ENCODE data around the gene CORO1C.
A peak's percentile ranks its signal among the peaks of the same experiment; 100 is the strongest.

CORO1C gene

GRCh38 chr12:108693186-108693730 is 38.1 kb downstream of the CORO1C start:
- Histone ChIP-seq H3K9me3 (ENCODE audit: control extremely low read depth in 1 of 5, control insufficient read depth in 4 of 5, insufficient read depth in 2 of 5, low read depth in 1 of 5, low read length in 4 of 5) (no peaks in the 10 kb centered on the region), H3K4me3 (ENCODE audit: control insufficient read depth in 1 of 7, extremely low read depth in 1 of 7, insufficient read depth in 4 of 7, low read depth in 2 of 7, low read length in 6 of 7) (no peak overlapping the region), H3K27me3 (replicated peaks in 2 of 5; ENCODE audit: control insufficient read depth in 4 of 5, insufficient read depth in 5 of 5, low read length in 4 of 5) (no peaks in the 10 kb centered on the region), H3K27ac (ENCODE audit: insufficient read depth in 1 of 2, low read depth in 1 of 2, low read length in 2 of 2, poor library complexity in 1 of 2, severe bottlenecking in 2 of 2) (peak overlapping the region in 1 of 2 experiments; percentile 85), H3K4me1 (ENCODE audit: control extremely low read depth in 1 of 4, control insufficient read depth in 4 of 4, insufficient read depth in 4 of 4, low read length in 3 of 4) (peaks cover 45 to 92% (median 84%) of the 10 kb centered on the region in 4 experiments), H3K36me3 (ENCODE audit: control insufficient read depth in 4 of 4, insufficient read depth in 4 of 4, low read length in 3 of 4) (peaks cover 0 to 18% (median 1%) of the 10 kb centered on the region in 4 experiments)
- 83% methylated on average over 1 of the region's 6 CpGs for WGBS (ENCODE audit: insufficient coverage)
- ChIA-PET POLR2A (no interaction called here), CTCF (interaction anchor here (1.0 to 14.8 kb wide), 7 partner anchors 9 to 110 kb away, joined by 3 to 191 read pairs (median 8); partner anchors contain the start of gene CORO1C)
- DNase-seq, result no peak

- 11% methylated on average over 9 of the region's 9 CpGs for WGBS (ENCODE audit: insufficient coverage)
- H3K4me1 ChIP-seq (ENCODE audit: control extremely low read depth in 1 of 4, control insufficient read depth in 4 of 4, insufficient read depth in 4 of 4, low read length in 3 of 4), result peaks cover 39 to 89% (median 76%) of the 10 kb centered on the region in 4 experiments
- H3K27me3 ChIP-seq (replicated peaks in 2 of 5; ENCODE audit: control insufficient read depth in 4 of 5, insufficient read depth in 5 of 5, low read length in 4 of 5), result no peaks in the 10 kb centered on the region
- POLR2A ChIA-PET, result interaction anchor here (0.8 to 1.3 kb wide), 6 partner anchors 8 to 59 kb away, joined by 3 to 5 read pairs (median 4); partner anchors contain the start of gene SELPLG
- peak in 2 of 3 donors; percentile 70 to 86 for DNase-seq
- H3K27ac ChIP-seq (ENCODE audit: insufficient read depth in 1 of 2, low read depth in 1 of 2, low read length in 2 of 2, poor library complexity in 1 of 2, severe bottlenecking in 2 of 2), result peak overlapping the region; percentile 69 to 85
- peak overlapping the region in 5 of 7 experiments; percentile 24 to 67 (median 60) for H3K4me3 ChIP-seq (ENCODE audit: control insufficient read depth in 1 of 7, extremely low read depth in 1 of 7, insufficient read depth in 4 of 7, low read depth in 2 of 7, low read length in 6 of 7)
- H3K36me3 ChIP-seq (ENCODE audit: control insufficient read depth in 4 of 4, insufficient read depth in 4 of 4, low read length in 3 of 4), result peaks cover 0 to 12% (median 0%) of the 10 kb centered on the region in 4 experiments
- H3K9me3 ChIP-seq (ENCODE audit: control extremely low read depth in 1 of 5, control insufficient read depth in 4 of 5, insufficient read depth in 2 of 5, low read depth in 1 of 5, low read length in 4 of 5), result no peaks in the 10 kb centered on the region
- CTCF ChIA-PET, result interaction anchor here (0.7 to 14.8 kb wide), 10 partner anchors 7 to 111 kb away, joined by 3 to 191 read pairs (median 6); no protein-coding TSS in a partner anchor
Measured at GRCh38 chr12:108691998-108692808, 39.1 kb downstream of the CORO1C start.

GRCh38 chr12:108691175-108691997 is 39.9 kb downstream of the CORO1C start:
- Histone ChIP-seq H3K27ac (ENCODE audit: insufficient read depth in 1 of 2, low read depth in 1 of 2, low read length in 2 of 2, poor library complexity in 1 of 2, severe bottlenecking in 2 of 2) (peak overlapping the region; percentile 69 to 85), H3K36me3 (ENCODE audit: control insufficient read depth in 4 of 4, insufficient read depth in 4 of 4, low read length in 3 of 4) (peaks cover 0 to 12% (median 0%) of the 10 kb centered on the region in 4 experiments), H3K4me1 (ENCODE audit: control extremely low read depth in 1 of 4, control insufficient read depth in 4 of 4, insufficient read depth in 4 of 4, low read length in 3 of 4) (peaks cover 39 to 89% (median 76%) of the 10 kb centered on the region in 4 experiments), H3K27me3 (replicated peaks in 2 of 5; ENCODE audit: control insufficient read depth in 4 of 5, insufficient read depth in 5 of 5, low read length in 4 of 5) (no peaks in the 10 kb centered on the region), H3K4me3 (ENCODE audit: control insufficient read depth in 1 of 7, extremely low read depth in 1 of 7, insufficient read depth in 4 of 7, low read depth in 2 of 7, low read length in 6 of 7) (peak overlapping the region in 6 of 7 experiments; percentile 24 to 67 (median 56)), H3K9me3 (ENCODE audit: control extremely low read depth in 1 of 5, control insufficient read depth in 4 of 5, insufficient read depth in 2 of 5, low read depth in 1 of 5, low read length in 4 of 5) (no peaks in the 10 kb centered on the region)
- peak; percentile 95 to 98 (median 98) for DNase-seq
- ChIA-PET POLR2A (interaction anchor here (0.5 to 1.3 kb wide), 10 partner anchors 9 to 110 kb away, joined by 3 to 5 read pairs (median 3); partner anchors contain the start of genes CORO1C and SELPLG), CTCF (interaction anchor here (0.6 to 14.8 kb wide), 22 partner anchors 8 to 1278 kb away, joined by 3 to 191 read pairs (median 6); no protein-coding TSS in a partner anchor)
- 0% methylated on average over 10 of the region's 13 CpGs for WGBS (ENCODE audit: insufficient coverage)

GRCh38 chr12:108690542-108691174 is 40.7 kb downstream of the CORO1C start:
- DNase-seq, result no peak
- peaks cover 39 to 89% (median 76%) of the 10 kb centered on the region in 4 experiments for H3K4me1 ChIP-seq (ENCODE audit: control extremely low read depth in 1 of 4, control insufficient read depth in 4 of 4, insufficient read depth in 4 of 4, low read length in 3 of 4)
- ChIA-PET POLR2A (interaction anchor here (0.5 to 1.3 kb wide), 7 partner anchors 9 to 111 kb away, joined by 3 to 5 read pairs (median 4); partner anchors contain the start of gene CORO1C), CTCF (interaction anchor here (0.6 to 14.8 kb wide), 22 partner anchors 8 to 1277 kb away, joined by 3 to 191 read pairs (median 4); partner anchors contain the start of gene CORO1C)
- peak overlapping the region in 5 of 7 experiments; percentile 5 to 67 (median 60) for H3K4me3 ChIP-seq (ENCODE audit: control insufficient read depth in 1 of 7, extremely low read depth in 1 of 7, insufficient read depth in 4 of 7, low read depth in 2 of 7, low read length in 6 of 7)
- H3K36me3 ChIP-seq (ENCODE audit: control insufficient read depth in 4 of 4, insufficient read depth in 4 of 4, low read length in 3 of 4), result peaks cover 0 to 12% (median 0%) of the 10 kb centered on the region in 4 experiments
- whole genome bisulfite sequencing (ENCODE audit: insufficient coverage), result 53% methylated on average over 2 of the region's 4 CpGs
- peak overlapping the region; percentile 46 to 85 for H3K27ac ChIP-seq (ENCODE audit: insufficient read depth in 1 of 2, low read depth in 1 of 2, low read length in 2 of 2, poor library complexity in 1 of 2, severe bottlenecking in 2 of 2)
- H3K27me3 ChIP-seq (replicated peaks in 2 of 5; ENCODE audit: control insufficient read depth in 4 of 5, insufficient read depth in 5 of 5, low read length in 4 of 5), result no peaks in the 10 kb centered on the region
- no peaks in the 10 kb centered on the region for H3K9me3 ChIP-seq (ENCODE audit: control extremely low read depth in 1 of 5, control insufficient read depth in 4 of 5, insufficient read depth in 2 of 5, low read depth in 1 of 5, low read length in 4 of 5)

- Histone ChIP-seq H3K4me3 (ENCODE audit: control insufficient read depth in 1 of 7, extremely low read depth in 1 of 7, insufficient read depth in 4 of 7, low read depth in 2 of 7, low read length in 6 of 7) (peak overlapping the region in 4 of 7 experiments; percentile 11 to 43 (median 25)), H3K4me1 (ENCODE audit: control extremely low read depth in 1 of 4, control insufficient read depth in 4 of 4, insufficient read depth in 4 of 4, low read length in 3 of 4) (peaks cover 44 to 89% (median 77%) of the 10 kb centered on the region in 4 experiments), H3K9me3 (ENCODE audit: control extremely low read depth in 1 of 5, control insufficient read depth in 4 of 5, insufficient read depth in 2 of 5, low read depth in 1 of 5, low read length in 4 of 5) (no peaks in the 10 kb centered on the region), H3K36me3 (ENCODE audit: control insufficient read depth in 4 of 4, insufficient read depth in 4 of 4, low read length in 3 of 4) (peaks cover 0 to 9% (median 0%) of the 10 kb centered on the region in 4 experiments), H3K27me3 (replicated peaks in 2 of 5; ENCODE audit: control insufficient read depth in 4 of 5, insufficient read depth in 5 of 5, low read length in 4 of 5) (no peaks in the 10 kb centered on the region), H3K27ac (ENCODE audit: insufficient read depth in 1 of 2, low read depth in 1 of 2, low read length in 2 of 2, poor library complexity in 1 of 2, severe bottlenecking in 2 of 2) (peak overlapping the region in 1 of 2 experiments; percentile 85)
- POLR2A ChIA-PET, result interaction anchor here (0.5 to 1.3 kb wide), 4 partner anchors 10 to 41 kb away, joined by 3 to 5 read pairs (median 4); partner anchors contain the start of gene CORO1C
- CTCF ChIA-PET, result interaction anchor here (0.8 to 14.8 kb wide), 19 partner anchors 9 to 114 kb away, joined by 3 to 191 read pairs (median 6); partner anchors contain the start of gene CORO1C
- no peak for DNase-seq
Measured at GRCh38 chr12:108690191-108690518, 41.2 kb downstream of the CORO1C start.
